Measurements from ENCODE around the gene TNFRSF9.
"Not testable (repeated sequence)": the region's sequence is repeated elsewhere in the genome, so short reads cannot be mapped to it uniquely, and the experiment has no call there.

TNFRSF9 gene

GRCh38 chr1:7956218-7957032 lies 15.8 kb upstream of the TNFRSF9 start:
- Histone ChIP-seq H3K27me3 (ENCODE audit: insufficient read depth, poor library complexity, severe bottlenecking) (no peaks in the 10 kb centered on the region), H3K27ac (ENCODE audit: poor library complexity, severe bottlenecking) (no peak overlapping the region), H3K4me3 (ENCODE audit: severe bottlenecking) (no peak overlapping the region), H3K4me1 (ENCODE audit: insufficient read depth, poor library complexity, severe bottlenecking) (peaks cover 5% of the 10 kb centered on the region), H3K36me3 (ENCODE audit: low read depth) (no peaks in the 10 kb centered on the region), H3K9me3 (ENCODE audit: severe bottlenecking) (no peaks in the 10 kb centered on the region)
- no peak for DNase-seq (ENCODE audit: low spot score)
- no peak for TF ChIP-seq CTCF (IDR thresholded peaks at IDR 0.05; ENCODE audit: poor library complexity, severe bottlenecking)
- ATAC-seq (ENCODE audit: low read depth): no peak

- DNase-seq (ENCODE audit: low spot score): no peak
- Histone ChIP-seq H3K27ac (ENCODE audit: poor library complexity, severe bottlenecking) (peak overlapping the region; percentile 28), H3K4me3 (ENCODE audit: severe bottlenecking) (peak overlapping the region; percentile 61), H3K4me1 (ENCODE audit: insufficient read depth, poor library complexity, severe bottlenecking) (no peaks in the 10 kb centered on the region), H3K36me3 (ENCODE audit: low read depth) (no peaks in the 10 kb centered on the region), H3K27me3 (ENCODE audit: insufficient read depth, poor library complexity, severe bottlenecking) (no peaks in the 10 kb centered on the region), H3K9me3 (ENCODE audit: severe bottlenecking) (no peaks in the 10 kb centered on the region)
- TF ChIP-seq CTCF (IDR thresholded peaks at IDR 0.05; ENCODE audit: poor library complexity, severe bottlenecking): no peak
- no peak for ATAC-seq (ENCODE audit: low read depth)
Measured at GRCh38 chr1:7954683-7955082, 14.0 kb upstream of the TNFRSF9 start.

GRCh38 chr1:7953850-7954609 lies 13.4 kb upstream of the TNFRSF9 start:
- no peaks in the 10 kb centered on the region for H3K36me3 ChIP-seq (ENCODE audit: low read depth)
- H3K27me3 ChIP-seq (ENCODE audit: insufficient read depth, poor library complexity, severe bottlenecking): no peaks in the 10 kb centered on the region
- H3K4me3 ChIP-seq (ENCODE audit: severe bottlenecking): peak overlapping the region; percentile 61
- DNase-seq (ENCODE audit: low spot score): peak; percentile 91
- peak overlapping the region; percentile 28 for H3K27ac ChIP-seq (ENCODE audit: poor library complexity, severe bottlenecking)
- peaks cover 4% of the 10 kb centered on the region for H3K4me1 ChIP-seq (ENCODE audit: insufficient read depth, poor library complexity, severe bottlenecking)
- TF ChIP-seq CTCF (IDR thresholded peaks at IDR 0.05; ENCODE audit: poor library complexity, severe bottlenecking): no peak
- no peaks in the 10 kb centered on the region for H3K9me3 ChIP-seq (ENCODE audit: severe bottlenecking)
- peak; percentile 96 for ATAC-seq (ENCODE audit: low read depth)

GRCh38 chr1:7952791-7953190 lies 12.2 kb upstream of the TNFRSF9 start:
- H3K27me3 ChIP-seq (ENCODE audit: insufficient read depth, poor library complexity, severe bottlenecking); H3K4me3 ChIP-seq (ENCODE audit: severe bottlenecking); ATAC-seq (ENCODE audit: low read depth); DNase-seq (ENCODE audit: low spot score); H3K27ac ChIP-seq (ENCODE audit: poor library complexity, severe bottlenecking); H3K36me3 ChIP-seq (ENCODE audit: low read depth); H3K9me3 ChIP-seq (ENCODE audit: severe bottlenecking); H3K4me1 ChIP-seq (ENCODE audit: insufficient read depth, poor library complexity, severe bottlenecking): not testable (repeated sequence)

- H3K36me3 ChIP-seq (ENCODE audit: low read depth): no peaks in the 10 kb centered on the region
- ATAC-seq (ENCODE audit: low read depth) (peak; percentile 92), DNase-seq (ENCODE audit: low spot score) (no peak)
- TF ChIP-seq CTCF (IDR thresholded peaks at IDR 0.05; ENCODE audit: poor library complexity, severe bottlenecking): no peak
- no peaks in the 10 kb centered on the region for H3K27me3 ChIP-seq (ENCODE audit: insufficient read depth, poor library complexity, severe bottlenecking)
- peak overlapping the region; percentile 4 for H3K27ac ChIP-seq (ENCODE audit: poor library complexity, severe bottlenecking)
- H3K4me1 ChIP-seq (ENCODE audit: insufficient read depth, poor library complexity, severe bottlenecking): peaks cover 4% of the 10 kb centered on the region
- H3K4me3 ChIP-seq (ENCODE audit: severe bottlenecking): no peak overlapping the region
- H3K9me3 ChIP-seq (ENCODE audit: severe bottlenecking): no peaks in the 10 kb centered on the region
Measured at GRCh38 chr1:7948960-7949359, 8.3 kb upstream of the TNFRSF9 start.

Measured in RWPE2 (cell line).